Ovary (tissue), 10 donors: ENCODE results near the gene SYNE4. TPM values are rescaled to one million over a fixed set of nuclear protein-coding genes. Genes with fewer than 3 reads are reported as not detected.

Experiments
- DNase-seq, 5 donors: peaks; one replicate each; pipeline ENCODE4 v3.0.0-alpha.2; 2019 to 2020
- H3K27ac ChIP-seq, 2 donors: fragments of 200-600 bp; one replicate each; pipeline versions ENCODE4 v1.5.1 to v1.8.0; 2019 to 2022
- H3K27me3 ChIP-seq: fragments of 200-600 bp; one replicate; pipeline ENCODE4 v1.8.0; 2022
- H3K36me3 ChIP-seq: fragments of 200-600 bp; sonication (generic); one replicate; pipeline ENCODE4 v1.5.1; 2019
- H3K4me1 ChIP-seq: one replicate; pipeline ENCODE4 v1.8.1; 2013; ENCODE audit warnings: mild to moderate bottlenecking, moderate library complexity; ENCODE audit not compliant: insufficient read depth
- H3K4me3 ChIP-seq: fragments of 200-600 bp; sonication (generic); one replicate; pipeline ENCODE4 v1.5.1; 2017
- H3K9me3 ChIP-seq, 2 donors: fragments of 200-600 bp in 1 of 2; sonication (generic) in 1 of 2; one replicate each; pipeline versions ENCODE4 v1.5.1 to v1.8.1; 2013 to 2019; ENCODE audit warnings: mild to moderate bottlenecking in 1 of 2, moderate library complexity in 1 of 2
- EP300 ChIP-seq: sonication (generic); formaldehyde crosslinking; IDR thresholded peaks from one replicate; pipeline ENCODE4 v1.6.1; 2017; ENCODE audit warnings: antibody characterized with exemption
- POLR2A ChIP-seq: fragments of 450-650 bp; IDR thresholded peaks from one replicate; pipeline ENCODE4 v1.6.1; 2017; ENCODE audit warnings: antibody characterized with exemption, mild to moderate bottlenecking, moderate library complexity
- WGBS, 3 donors: extraction: QIAGEN DNeasy Blood & Tissue Kit in 1 of 3; methylation state at CpG; one replicate each; pipeline versions ENCODE4 v1.1.5 to v1.1.7; 2013 to 2017; 5-methylcytosine and 5-hydroxymethylcytosine counted together
- intact Hi-C, 4 donors: fragments of 100-400 bp; cut with DNase I; formaldehyde crosslinking; loops; one replicate each; pipeline versions ENCODE4 v1.11.0 to v1.15.1; 2022 to 2023
- long read RNA-seq, 3 donors: library from polyadenylated mRNA in 2 of 3; unstranded in 2 of 3; transcript quantifications; one replicate each; pipeline ENCODE4 v2.0.0 and lab custom pipeline, GENCODE V29; 2021 to 2026
- polyA plus RNA-seq, 2 donors: library from polyadenylated mRNA; stranded (reverse); fragments of 200-250 nt in 1 of 2; fragments of 350-450 nt in 1 of 2; fragmentation: Illumina TruSeq in 1 of 2; extraction: RNeasy Lipid Tissue Mini Kit (QIAGEN cat#74804) in 1 of 2; gene quantifications; one replicate each; pipeline ENCODE4 v1.2.3, GENCODE V29; 2013 to 2014
- total RNA-seq, 7 donors: library from RNA; depleted of rRNA in 2 of 7; stranded (reverse); fragments of >200 nt in 2 of 7; fragmentation: NEBNext Ultra II Directional in 3 of 7; extraction: Animal tissue kit (Norgen Biotek cat#: 25700) in 3 of 7; gene quantifications; one replicate each; pipeline versions ENCODE4 v1.1.0 to v1.2.4, GENCODE V29; 2016 to 2023
- TF ChIP-seq, protein P1 (sequence below), 3 donors: fragments of 450-650 bp in 2 of 3; fragments of 200-600 bp in 1 of 3; IDR thresholded peaks; one replicate each; pipeline versions ENCODE4 v1.5.1 to v1.8.0; 2016 to 2022; ENCODE audit warnings: antibody characterized with exemption in 3 of 3, mild to moderate bottlenecking in 1 of 3
- donor health status: DM: no; HTN: no; CAD: no; lungs with moderate emphysema.
- donor health status: DM: no; HTN: no; CAD: no.
- donor health status: Bipolar disorder and iron deficiency.
- donor health status: DM: yes; HTN: yes; CAD: no.
- donor health status: DM: no; HTN: no; CAD: no.
- donor health status: DM: yes; HTN: yes; CAD: no.

Gene SYNE4, protein sequence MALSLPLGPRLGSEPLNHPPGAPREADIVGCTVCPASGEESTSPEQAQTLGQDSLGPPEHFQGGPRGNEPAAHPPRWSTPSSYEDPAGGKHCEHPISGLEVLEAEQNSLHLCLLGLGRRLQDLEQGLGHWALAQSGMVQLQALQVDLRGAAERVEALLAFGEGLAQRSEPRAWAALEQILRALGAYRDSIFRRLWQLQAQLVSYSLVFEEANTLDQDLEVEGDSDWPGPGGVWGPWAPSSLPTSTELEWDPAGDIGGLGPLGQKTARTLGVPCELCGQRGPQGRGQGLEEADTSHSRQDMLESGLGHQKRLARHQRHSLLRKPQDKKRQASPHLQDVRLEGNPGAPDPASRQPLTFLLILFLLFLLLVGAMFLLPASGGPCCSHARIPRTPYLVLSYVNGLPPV
- total RNA-seq = 1 to 10 TPM in 4 of 7 donors, under 1 TPM in 3; 0.43 to 2.6 (median 1.7) TPM
- polyA plus RNA-seq = under 1 TPM; 0.37 to 0.48 TPM
- long read RNA-seq, donor 1, partial matches to known transcripts = 0 of 1 reads
- long read RNA-seq, donor 1, other reads (novel, unspliced or antisense) = 1 of 1 reads
- long read RNA-seq, donor 2 = 0 reads
- long read RNA-seq, donor 3, partial matches to known transcripts = 0 of 6 reads
- long read RNA-seq, donor 3, other reads (novel, unspliced or antisense) = 3 of 6 reads

DNA sequence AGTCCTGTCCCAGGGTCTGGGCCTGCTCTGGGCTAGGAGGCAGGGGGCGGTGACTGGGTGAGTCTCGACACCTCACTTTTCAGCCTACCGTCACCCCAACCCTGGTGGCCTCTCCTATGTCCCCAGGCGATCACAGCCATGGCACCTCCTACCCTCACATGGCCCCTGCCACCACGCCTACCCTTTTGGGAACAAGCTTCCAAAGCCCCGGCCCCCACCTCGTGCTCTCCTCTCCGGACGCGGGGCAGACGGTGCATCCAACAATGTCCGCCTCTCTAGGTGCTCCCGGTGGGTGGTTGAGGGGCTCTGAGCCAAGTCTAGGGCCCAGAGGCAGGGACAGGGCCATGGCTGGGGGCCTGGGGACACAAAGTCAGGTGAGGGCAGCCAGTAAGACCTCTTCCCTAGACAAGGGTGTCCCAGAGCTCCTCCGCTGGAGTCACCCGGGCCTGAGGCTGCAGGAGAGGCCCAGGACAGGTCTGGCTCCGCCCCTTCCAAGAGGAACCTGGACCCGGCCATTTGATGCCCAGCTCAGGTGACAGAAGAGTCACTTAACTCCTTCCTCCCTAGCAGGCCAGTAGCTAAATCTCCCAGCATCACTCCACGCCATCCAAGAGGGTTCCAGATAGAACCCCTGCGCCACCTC lies at the start of gene SYNE4:
Gene SYNE4, minus strand, starts transcription at position 478 of the 643 bp plus-strand sequence. Its CDS starts 132 bp downstream, at position 346.
- DNase-seq = peak in 2 of 5 donors; percentile 45 to 51
- peak within 1 kb of the TSS; percentile 27 to 50 for H3K27ac ChIP-seq
- WGBS, 3 donors = 52 to 56% (median 54%) methylated on average over 19 of the region's 19 CpGs
- H3K36me3 ChIP-seq = no peaks in the 10 kb centered on the region
- intact Hi-C loops = loop anchor here in 1 of 4 donors (10.0 kb wide), 1 partner anchor 46 kb away; the partner anchor contains the start of genes THAP8 and WDR62
- H3K4me1 ChIP-seq = peaks cover 4% of the 10 kb centered on the region
- H3K4me3 ChIP-seq = peak within 1 kb of the TSS; percentile 29
- no peaks in the 10 kb centered on the region for H3K9me3 ChIP-seq
- TF ChIP-seq EP300 (no peak), POLR2A (no peak)
- TF ChIP-seq, protein P1, sequence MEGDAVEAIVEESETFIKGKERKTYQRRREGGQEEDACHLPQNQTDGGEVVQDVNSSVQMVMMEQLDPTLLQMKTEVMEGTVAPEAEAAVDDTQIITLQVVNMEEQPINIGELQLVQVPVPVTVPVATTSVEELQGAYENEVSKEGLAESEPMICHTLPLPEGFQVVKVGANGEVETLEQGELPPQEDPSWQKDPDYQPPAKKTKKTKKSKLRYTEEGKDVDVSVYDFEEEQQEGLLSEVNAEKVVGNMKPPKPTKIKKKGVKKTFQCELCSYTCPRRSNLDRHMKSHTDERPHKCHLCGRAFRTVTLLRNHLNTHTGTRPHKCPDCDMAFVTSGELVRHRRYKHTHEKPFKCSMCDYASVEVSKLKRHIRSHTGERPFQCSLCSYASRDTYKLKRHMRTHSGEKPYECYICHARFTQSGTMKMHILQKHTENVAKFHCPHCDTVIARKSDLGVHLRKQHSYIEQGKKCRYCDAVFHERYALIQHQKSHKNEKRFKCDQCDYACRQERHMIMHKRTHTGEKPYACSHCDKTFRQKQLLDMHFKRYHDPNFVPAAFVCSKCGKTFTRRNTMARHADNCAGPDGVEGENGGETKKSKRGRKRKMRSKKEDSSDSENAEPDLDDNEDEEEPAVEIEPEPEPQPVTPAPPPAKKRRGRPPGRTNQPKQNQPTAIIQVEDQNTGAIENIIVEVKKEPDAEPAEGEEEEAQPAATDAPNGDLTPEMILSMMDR (IDR thresholded peaks at IDR 0.05) = no peak
- no peaks in the 10 kb centered on the region for H3K27me3 ChIP-seq

DNA sequence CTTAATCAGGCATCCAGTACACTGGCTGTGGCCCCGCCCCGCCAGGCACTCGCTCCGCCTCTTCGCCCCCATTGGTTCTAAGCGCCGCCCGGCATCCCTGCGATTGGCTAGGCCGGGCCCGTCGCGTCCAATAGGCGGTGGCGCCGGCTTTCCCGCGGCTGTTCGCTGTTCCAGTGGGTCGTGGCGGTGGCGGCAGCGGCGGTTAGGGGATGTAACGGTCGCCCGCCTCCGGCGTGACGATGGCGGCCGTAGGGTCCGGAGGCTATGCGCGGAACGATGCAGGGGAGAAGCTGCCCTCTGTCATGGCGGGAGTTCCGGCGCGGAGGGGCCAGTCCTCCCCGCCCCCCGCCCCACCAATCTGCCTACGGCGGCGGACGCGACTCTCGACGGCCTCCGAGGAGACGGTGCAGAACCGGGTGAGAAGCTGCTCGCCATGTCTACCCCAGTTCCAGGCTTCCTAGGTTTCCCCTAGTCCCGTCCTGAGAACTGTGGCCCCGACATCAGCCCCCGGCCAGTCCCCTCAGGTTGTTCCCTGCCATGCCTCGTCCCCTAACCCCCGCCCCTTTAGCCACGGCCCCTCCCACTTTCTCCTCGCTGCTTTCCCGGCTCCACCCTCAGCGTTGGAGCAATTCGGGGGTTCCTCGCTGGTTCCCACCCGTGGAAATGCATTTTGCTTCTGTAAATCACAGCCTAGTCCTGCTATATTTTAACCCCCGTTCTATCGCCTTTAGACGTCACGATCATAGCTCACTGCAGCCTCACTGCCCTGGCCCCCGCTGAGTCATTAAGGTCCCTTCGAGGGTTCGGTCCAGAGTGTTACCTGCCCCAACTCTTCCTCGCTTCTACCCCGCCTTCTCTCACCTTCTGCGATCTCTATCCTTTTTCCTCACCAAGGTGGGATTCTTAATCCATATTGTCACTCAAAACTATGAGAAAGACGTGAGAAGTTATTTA lies 46.4 kb upstream of the SYNE4 start, which contains the start of gene WDR62:
Gene WDR62, plus strand, starts transcription at position 165 of the 954 bp plus-strand sequence. Its CDS starts 75 bp downstream, at position 240.
- H3K4me1 ChIP-seq = peaks cover 1% of the 10 kb centered on the region
- TF ChIP-seq EP300 (no peak), POLR2A (no peak)
- TF ChIP-seq, protein P1 (IDR thresholded peaks at IDR 0.05) = no peak
- peak within 1 kb of the TSS; percentile 38 to 94 for H3K27ac ChIP-seq
- intact Hi-C loops = loop anchor here in 1 of 4 donors (2.0 to 10.0 kb wide), 2 partner anchors 50 to 60 kb away; partner anchors contain the start of genes POLR2I, SYNE4 and TBCB
- no peaks in the 10 kb centered on the region for H3K27me3 ChIP-seq
- H3K36me3 ChIP-seq = no peaks in the 10 kb centered on the region
- peak; percentile 68 to 96 (median 93) for DNase-seq
- H3K9me3 ChIP-seq = no peaks in the 10 kb centered on the region
- H3K4me3 ChIP-seq = peak within 1 kb of the TSS; percentile 67
- WGBS, 3 donors = 0 to 1% (median 1%) methylated on average over 69 to 76 of the region's 76 CpGs

DNA sequence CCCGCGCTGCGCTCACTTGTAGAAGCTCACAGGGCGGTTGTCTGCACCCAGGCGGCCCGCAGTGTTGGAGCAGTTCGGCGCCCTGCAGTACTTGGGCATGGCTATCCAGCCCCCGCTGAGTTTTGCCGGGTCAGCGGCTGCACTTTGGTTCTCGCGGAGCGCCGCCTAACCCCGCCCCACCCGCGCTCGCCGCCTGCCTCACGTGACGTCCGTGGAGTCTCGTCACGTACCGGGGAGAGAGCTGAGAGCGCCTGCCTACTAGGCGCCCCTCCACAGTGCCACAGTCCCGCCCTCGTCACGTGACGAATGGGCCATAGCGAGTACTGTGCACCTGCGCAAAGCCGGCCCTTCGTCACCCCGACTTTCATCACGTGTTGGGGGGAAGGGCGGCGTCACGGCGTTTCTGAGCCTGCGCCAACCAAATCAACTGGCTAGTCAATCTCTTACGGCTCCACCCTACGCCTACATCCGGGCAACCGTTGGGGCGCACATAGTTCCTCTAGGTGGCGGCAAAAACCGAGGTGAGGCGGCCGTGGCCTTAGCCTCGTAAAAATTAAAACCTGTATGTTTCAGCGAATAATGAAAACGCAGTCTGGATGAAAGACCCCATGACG lies 45.6 kb upstream of the SYNE4 start, which contains the start of gene THAP8:
Gene THAP8, minus strand, starts transcription at position 167 of the 614 bp plus-strand sequence. Its CDS starts 68 bp downstream, at position 99.
- 0 to 1% (median 0%) methylated on average over 38 to 56 of the region's 56 CpGs for WGBS, 3 donors
- H3K27me3 ChIP-seq = no peaks in the 10 kb centered on the region
- H3K36me3 ChIP-seq = no peaks in the 10 kb centered on the region
- peak; percentile 100 for DNase-seq
- peak within 1 kb of the TSS; percentile 38 to 94 for H3K27ac ChIP-seq
- peaks cover 1% of the 10 kb centered on the region for H3K4me1 ChIP-seq
- peak within 1 kb of the TSS; percentile 67 for H3K4me3 ChIP-seq
- TF ChIP-seq POLR2A (peak; percentile 52), EP300 (peak; percentile 83)
- TF ChIP-seq, protein P1 (IDR thresholded peaks at IDR 0.05) = peak; percentile 19 to 85 (median 71)
- H3K9me3 ChIP-seq = no peaks in the 10 kb centered on the region
- intact Hi-C loops = loop anchor here in 1 of 4 donors (2.0 to 10.0 kb wide), 2 partner anchors 49 to 61 kb away; partner anchors contain the start of genes POLR2I, SYNE4 and TBCB
